Tibial nerve (tissue), 4 donors: ENCODE measurements around the gene FGFR3. TPM values are rescaled to one million over a fixed set of nuclear protein-coding genes. Genes with fewer than 3 reads are reported as not detected.

Experiments
- DNase-seq, 2 donors: peaks; one replicate each; pipeline ENCODE4 v3.0.0-alpha.2; 2019; ENCODE audit warnings: low spot score in 2 of 2
- H3K27ac ChIP-seq, 4 donors: fragments of 200-600 bp; sonication (generic) in 3 of 4; one replicate each; pipeline ENCODE4 v1.5.1; 2017 to 2019; ENCODE audit warnings: mild to moderate bottlenecking in 1 of 4
- H3K27me3 ChIP-seq, 2 donors: fragments of 200-600 bp; sonication (generic) in 1 of 2; one replicate each; pipeline versions ENCODE4 v1.5.1 to v1.6.0; 2017 to 2019
- H3K36me3 ChIP-seq, 3 donors: fragments of 200-600 bp; sonication (generic); one replicate each; pipeline ENCODE4 v1.5.1; 2018 to 2019
- H3K4me1 ChIP-seq, 4 donors: fragments of 200-600 bp; sonication (generic) in 3 of 4; one replicate each; pipeline ENCODE4 v1.5.1; 2017 to 2019
- H3K4me3 ChIP-seq, 4 donors: fragments of 200-600 bp; sonication (generic) in 3 of 4; one replicate each; pipeline ENCODE4 v1.5.1; 2017 to 2019; ENCODE audit warnings: mild to moderate bottlenecking in 1 of 4, moderate library complexity in 1 of 4
- H3K9me3 ChIP-seq, 4 donors: fragments of 200-600 bp; sonication (generic) in 3 of 4; one replicate each; pipeline ENCODE4 v1.5.1; 2017 to 2019
- EP300 ChIP-seq, 2 donors: sonication (generic); formaldehyde crosslinking; IDR thresholded peaks; one replicate each; pipeline ENCODE4 v1.6.1; 2017; ENCODE audit warnings: antibody characterized with exemption in 2 of 2, mild to moderate bottlenecking in 1 of 2
- POLR2A ChIP-seq, 2 donors: fragments of 450-650 bp; IDR thresholded peaks; one replicate each; pipeline ENCODE4 v1.6.1; 2017; ENCODE audit warnings: antibody characterized with exemption in 2 of 2, mild to moderate bottlenecking in 2 of 2, moderate library complexity in 2 of 2
- WGBS, 2 donors: methylation state at CpG; one replicate each; pipeline ENCODE4 v1.1.5; 2018; 5-methylcytosine and 5-hydroxymethylcytosine counted together
- total RNA-seq, 4 donors: library from RNA; depleted of rRNA; stranded (reverse); fragments of >200 nt; gene quantifications; one replicate each; pipeline ENCODE4 v1.1.0, GENCODE V29; 2016
- TF ChIP-seq, protein P1 (sequence below), 5 experiments: fragments of 200-600 bp in 3 of 5; fragments of 450-650 bp in 2 of 5; sonication (generic) in 3 of 5; IDR thresholded peaks; one replicate each; pipeline ENCODE4 v1.5.1; 2016 to 2019; ENCODE audit warnings: antibody characterized with exemption in 5 of 5, mild to moderate bottlenecking in 3 of 5, moderate library complexity in 2 of 5

Gene FGFR3
- total RNA-seq, 4 donors from 2014 or later: 2.7 to 11.2 (median 5.1) TPM

GRCh38 chr4:1749370-1749769, 43.7 kb upstream of the FGFR3 start:
- H3K4me1 ChIP-seq: peaks cover 0 to 33% (median 12%) of the 10 kb centered on the region in 4 donors
- TF ChIP-seq POLR2A (IDR thresholded peaks at IDR 0.05) (no peak), EP300 (IDR thresholded peaks at IDR 0.05) (no peak)
- TF ChIP-seq, protein P1, sequence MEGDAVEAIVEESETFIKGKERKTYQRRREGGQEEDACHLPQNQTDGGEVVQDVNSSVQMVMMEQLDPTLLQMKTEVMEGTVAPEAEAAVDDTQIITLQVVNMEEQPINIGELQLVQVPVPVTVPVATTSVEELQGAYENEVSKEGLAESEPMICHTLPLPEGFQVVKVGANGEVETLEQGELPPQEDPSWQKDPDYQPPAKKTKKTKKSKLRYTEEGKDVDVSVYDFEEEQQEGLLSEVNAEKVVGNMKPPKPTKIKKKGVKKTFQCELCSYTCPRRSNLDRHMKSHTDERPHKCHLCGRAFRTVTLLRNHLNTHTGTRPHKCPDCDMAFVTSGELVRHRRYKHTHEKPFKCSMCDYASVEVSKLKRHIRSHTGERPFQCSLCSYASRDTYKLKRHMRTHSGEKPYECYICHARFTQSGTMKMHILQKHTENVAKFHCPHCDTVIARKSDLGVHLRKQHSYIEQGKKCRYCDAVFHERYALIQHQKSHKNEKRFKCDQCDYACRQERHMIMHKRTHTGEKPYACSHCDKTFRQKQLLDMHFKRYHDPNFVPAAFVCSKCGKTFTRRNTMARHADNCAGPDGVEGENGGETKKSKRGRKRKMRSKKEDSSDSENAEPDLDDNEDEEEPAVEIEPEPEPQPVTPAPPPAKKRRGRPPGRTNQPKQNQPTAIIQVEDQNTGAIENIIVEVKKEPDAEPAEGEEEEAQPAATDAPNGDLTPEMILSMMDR (IDR thresholded peaks at IDR 0.05): no peak
- no peak for DNase-seq
- peaks cover 0 to 9% (median 0%) of the 10 kb centered on the region in 3 donors for H3K36me3 ChIP-seq
- 75% methylated on average over 2 of the region's 3 CpGs for WGBS, 2 donors
- peaks cover 0 to 32% of the 10 kb centered on the region in 2 donors for H3K27me3 ChIP-seq
- H3K4me3 ChIP-seq: no peak overlapping the region
- H3K27ac ChIP-seq: no peak overlapping the region
- no peaks in the 10 kb centered on the region for H3K9me3 ChIP-seq

- H3K36me3 ChIP-seq: peaks cover 0 to 6% (median 0%) of the 10 kb centered on the region in 3 donors
- no peaks in the 10 kb centered on the region for H3K9me3 ChIP-seq
- no peak for DNase-seq
- TF ChIP-seq POLR2A (IDR thresholded peaks at IDR 0.05): no peak
- TF ChIP-seq, protein P1 (IDR thresholded peaks at IDR 0.05): no peak
- TF ChIP-seq EP300 (IDR thresholded peaks at IDR 0.05): no peak
- peaks cover 0 to 32% of the 10 kb centered on the region in 2 donors for H3K27me3 ChIP-seq
- no peak overlapping the region for H3K4me3 ChIP-seq
- H3K4me1 ChIP-seq: peaks cover 0 to 33% (median 12%) of the 10 kb centered on the region in 4 donors
- 44 to 66% methylated on average over 11 of the region's 14 CpGs for WGBS, 2 donors
- no peak overlapping the region for H3K27ac ChIP-seq
Measured at GRCh38 chr4:1749826-1750225, 43.3 kb upstream of the FGFR3 start.

DNA sequence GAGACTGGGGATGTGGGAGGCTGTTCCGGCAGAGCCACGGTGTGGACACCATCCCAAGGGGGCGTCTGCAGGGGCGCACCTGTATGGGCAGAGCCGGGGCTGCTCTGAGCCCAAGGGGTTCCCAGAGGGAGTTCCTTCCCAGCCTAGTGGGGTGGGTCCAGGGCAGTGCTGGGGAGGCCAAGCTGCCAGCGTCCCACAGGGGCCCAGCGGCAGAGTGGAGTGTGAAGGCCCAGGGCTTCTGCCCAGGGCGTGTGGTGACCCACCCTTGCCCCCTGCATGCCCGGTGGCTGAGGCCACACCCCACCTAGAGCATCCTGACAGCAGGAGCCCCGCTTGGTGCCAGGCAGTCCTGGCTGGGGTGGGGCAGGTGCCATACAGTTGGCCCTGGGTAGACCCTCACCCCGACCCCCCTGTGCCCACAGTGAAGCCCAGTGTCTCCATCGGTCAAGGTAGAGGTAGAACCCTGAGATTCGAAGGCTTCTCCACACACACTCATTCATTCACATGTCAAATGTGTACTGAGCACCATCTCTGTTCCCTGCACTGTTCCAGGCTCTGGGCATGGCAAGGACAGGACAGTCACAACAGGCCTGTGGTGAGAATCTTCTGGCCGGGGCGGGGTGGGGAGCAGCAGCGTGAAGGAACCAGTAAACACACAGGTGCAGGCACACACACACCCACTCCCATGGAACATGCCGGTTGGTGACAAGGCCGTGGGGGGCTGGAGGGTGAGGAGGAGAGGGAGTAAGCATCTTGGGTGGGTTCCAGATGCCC, 42.5 kb upstream of the FGFR3 start:
- Histone ChIP-seq H3K4me1 (peaks cover 0 to 33% (median 12%) of the 10 kb centered on the region in 4 donors), H3K27me3 (peaks cover 0 to 32% of the 10 kb centered on the region in 2 donors), H3K4me3 (no peak overlapping the region), H3K36me3 (peaks cover 0 to under 1% (median 0%) of the 10 kb centered on the region in 3 donors), H3K27ac (no peak overlapping the region), H3K9me3 (no peaks in the 10 kb centered on the region)
- WGBS, 2 donors: 86 to 87% methylated on average over 14 of the region's 18 CpGs
- TF ChIP-seq POLR2A (IDR thresholded peaks at IDR 0.05) (no peak), EP300 (IDR thresholded peaks at IDR 0.05) (no peak)
- TF ChIP-seq, protein P1 (IDR thresholded peaks at IDR 0.05): no peak
- no peak for DNase-seq

- Histone ChIP-seq H3K9me3 (no peaks in the 10 kb centered on the region), H3K27ac (no peak overlapping the region), H3K4me1 (peaks cover 0 to 29% (median 12%) of the 10 kb centered on the region in 4 donors), H3K36me3 (no peaks in the 10 kb centered on the region), H3K27me3 (peaks cover 0 to 31% of the 10 kb centered on the region in 2 donors), H3K4me3 (no peak overlapping the region)
- DNase-seq: no peak
- TF ChIP-seq EP300 (IDR thresholded peaks at IDR 0.05) (no peak), POLR2A (IDR thresholded peaks at IDR 0.05) (no peak)
- TF ChIP-seq, protein P1 (IDR thresholded peaks at IDR 0.05): no peak
- 93 to 100% methylated on average over 4 to 14 of the region's 31 CpGs for WGBS, 2 donors
Measured at GRCh38 chr4:1751155-1751918, 41.8 kb upstream of the FGFR3 start.

DNA sequence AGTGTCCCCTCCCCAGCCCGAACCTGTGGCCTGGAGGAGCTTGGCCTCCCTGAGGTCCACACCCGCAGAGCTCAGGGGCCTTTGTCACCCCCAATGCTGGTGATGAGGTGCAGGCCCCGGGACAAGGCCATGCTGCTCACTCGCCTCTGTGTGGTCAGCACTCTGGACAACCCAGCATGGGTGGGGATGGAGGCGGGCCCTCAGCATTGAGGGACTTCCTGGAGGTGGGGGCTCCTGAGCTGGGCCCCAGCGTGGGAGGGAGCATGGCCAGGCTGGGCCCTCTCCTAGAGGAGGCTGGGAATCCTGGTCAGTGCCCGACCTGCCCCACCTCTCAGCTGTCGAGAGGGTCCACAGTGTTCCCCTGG, 41.2 kb upstream of the FGFR3 start:
- TF ChIP-seq, protein P1 (IDR thresholded peaks at IDR 0.05): no peak
- no peak for TF ChIP-seq POLR2A (IDR thresholded peaks at IDR 0.05)
- TF ChIP-seq EP300 (IDR thresholded peaks at IDR 0.05): no peak
- DNase-seq: no peak
- Histone ChIP-seq H3K27me3 (peaks cover 0 to 25% of the 10 kb centered on the region in 2 donors), H3K36me3 (no peaks in the 10 kb centered on the region), H3K4me3 (no peak overlapping the region), H3K4me1 (peaks cover 0 to 23% (median 12%) of the 10 kb centered on the region in 4 donors), H3K9me3 (no peaks in the 10 kb centered on the region), H3K27ac (no peak overlapping the region)
- 0 to 50% methylated on average over 1 to 2 of the region's 8 CpGs for WGBS, 2 donors
